ENCODE data around the gene F13B.

Gene F13B, protein sequence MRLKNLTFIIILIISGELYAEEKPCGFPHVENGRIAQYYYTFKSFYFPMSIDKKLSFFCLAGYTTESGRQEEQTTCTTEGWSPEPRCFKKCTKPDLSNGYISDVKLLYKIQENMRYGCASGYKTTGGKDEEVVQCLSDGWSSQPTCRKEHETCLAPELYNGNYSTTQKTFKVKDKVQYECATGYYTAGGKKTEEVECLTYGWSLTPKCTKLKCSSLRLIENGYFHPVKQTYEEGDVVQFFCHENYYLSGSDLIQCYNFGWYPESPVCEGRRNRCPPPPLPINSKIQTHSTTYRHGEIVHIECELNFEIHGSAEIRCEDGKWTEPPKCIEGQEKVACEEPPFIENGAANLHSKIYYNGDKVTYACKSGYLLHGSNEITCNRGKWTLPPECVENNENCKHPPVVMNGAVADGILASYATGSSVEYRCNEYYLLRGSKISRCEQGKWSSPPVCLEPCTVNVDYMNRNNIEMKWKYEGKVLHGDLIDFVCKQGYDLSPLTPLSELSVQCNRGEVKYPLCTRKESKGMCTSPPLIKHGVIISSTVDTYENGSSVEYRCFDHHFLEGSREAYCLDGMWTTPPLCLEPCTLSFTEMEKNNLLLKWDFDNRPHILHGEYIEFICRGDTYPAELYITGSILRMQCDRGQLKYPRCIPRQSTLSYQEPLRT

GRCh38 chr1:197066719-197067456 is at the start of gene F13B:
F13B (minus strand) TSS chr1:197067260; CDS start chr1:197067223, 37 bp downstream.
- H3K9ac ChIP-seq (ENCODE audit: low read length) = no peak within 1 kb of the TSS
- H3K9me3 ChIP-seq (replicated peaks; ENCODE audit: insufficient read depth, low read length) = no peaks in the 10 kb centered on the region
- H3K36me3 ChIP-seq (replicated peaks; ENCODE audit: insufficient read depth, low read length) = no peaks in the 10 kb centered on the region
- no peak within 1 kb of the TSS for H3K4me3 ChIP-seq (ENCODE audit: low read length)
- H4K20me1 ChIP-seq (ENCODE audit: insufficient read depth, low read length) = no peaks in the 10 kb centered on the region
- DNase-seq = no peak
- no peaks in the 10 kb centered on the region for H3K4me1 ChIP-seq (ENCODE audit: low read length)
- H3K27me3 ChIP-seq (replicated peaks; ENCODE audit: insufficient read depth, low read length) = no peaks in the 10 kb centered on the region
- H3K79me2 ChIP-seq (ENCODE audit: low read length) = no peaks in the 10 kb centered on the region
- no peak within 1 kb of the TSS for H3K27ac ChIP-seq (ENCODE audit: low read length)
- TF ChIP-seq CTCF (IDR thresholded peaks at IDR 0.05; ENCODE audit: low read length) (0 out of 2 replicates have a peak, but pooled peaks have one; percentile 3), EZH2 (optimal IDR thresholded peaks at IDR 0.05; ENCODE audit: low read depth, low read length) (no peak)
- H3K9me2 ChIP-seq (replicated peaks; ENCODE audit: insufficient read depth, low read length) = no peaks in the 10 kb centered on the region
- H2AFZ ChIP-seq (ENCODE audit: low read length) = no peak within 1 kb of the TSS
- no peaks in the 10 kb centered on the region for H3F3A ChIP-seq (ENCODE audit: insufficient read depth, low read length)
- no peak within 1 kb of the TSS for H3K4me2 ChIP-seq (ENCODE audit: low read depth, low read length)

- Histone ChIP-seq H3K9me3 (replicated peaks; ENCODE audit: insufficient read depth, low read length) (no peaks in the 10 kb centered on the region), H3K9ac (ENCODE audit: low read length) (no peak overlapping the region), H3K36me3 (replicated peaks; ENCODE audit: insufficient read depth, low read length) (peaks cover 16% of the 10 kb centered on the region; the same call in 1 of the 2 replicates), H4K20me1 (ENCODE audit: insufficient read depth, low read length) (no peaks in the 10 kb centered on the region), H3K9me2 (replicated peaks; ENCODE audit: insufficient read depth, low read length) (no peaks in the 10 kb centered on the region), H3K27me3 (replicated peaks; ENCODE audit: insufficient read depth, low read length) (no peaks in the 10 kb centered on the region), H3K4me3 (ENCODE audit: low read length) (no peak overlapping the region), H2AFZ (ENCODE audit: low read length) (no peak overlapping the region), H3K4me2 (ENCODE audit: low read depth, low read length) (no peak overlapping the region), H3K79me2 (ENCODE audit: low read length) (no peaks in the 10 kb centered on the region), H3K4me1 (ENCODE audit: low read length) (no peaks in the 10 kb centered on the region), H3K27ac (ENCODE audit: low read length) (no peak overlapping the region), H3F3A (ENCODE audit: insufficient read depth, low read length) (no peaks in the 10 kb centered on the region)
- no peak for DNase-seq
- TF ChIP-seq EZH2phosphoT487 (IDR thresholded peaks at IDR 0.05; ENCODE audit: low read length) (no peak), CTCF (IDR thresholded peaks at IDR 0.05; ENCODE audit: low read length) (no peak), EZH2 (optimal IDR thresholded peaks at IDR 0.05; ENCODE audit: low read depth, low read length) (no peak)
Measured at GRCh38 chr1:197116156-197116555, 49.1 kb upstream of the F13B start.

DNA sequence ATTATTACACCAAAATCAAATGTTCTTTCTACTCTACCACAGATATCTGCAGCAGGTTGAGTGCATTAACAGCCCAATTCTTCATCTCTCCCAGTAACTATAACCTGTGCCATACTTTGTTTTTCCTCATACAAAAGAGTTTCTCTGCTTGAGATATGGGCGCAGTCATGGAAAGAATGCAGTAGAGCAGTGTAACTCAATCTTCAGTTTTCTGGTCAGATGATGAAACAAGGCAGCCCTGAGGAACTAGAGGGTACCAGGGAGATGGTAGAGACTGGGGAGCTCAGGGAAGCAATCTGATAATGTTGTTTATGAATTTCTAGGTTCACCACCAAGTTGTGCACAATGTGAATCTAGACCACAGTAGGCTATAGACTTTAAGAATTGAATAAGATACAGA is 39.8 kb upstream of the F13B start:
- Histone ChIP-seq H3K4me1 (ENCODE audit: low read length) (no peaks in the 10 kb centered on the region), H3K27ac (ENCODE audit: low read length) (no peak overlapping the region), H3K4me2 (ENCODE audit: low read depth, low read length) (no peak overlapping the region), H3K27me3 (replicated peaks; ENCODE audit: insufficient read depth, low read length) (no peaks in the 10 kb centered on the region), H3K79me2 (ENCODE audit: low read length) (no peaks in the 10 kb centered on the region), H3K36me3 (replicated peaks; ENCODE audit: insufficient read depth, low read length) (peaks cover 12% of the 10 kb centered on the region), H3K4me3 (ENCODE audit: low read length) (no peak overlapping the region), H2AFZ (ENCODE audit: low read length) (no peak overlapping the region), H4K20me1 (ENCODE audit: insufficient read depth, low read length) (no peaks in the 10 kb centered on the region; the same call in 1 of the 2 replicates), H3K9ac (ENCODE audit: low read length) (no peak overlapping the region), H3K9me3 (replicated peaks; ENCODE audit: insufficient read depth, low read length) (no peaks in the 10 kb centered on the region), H3K9me2 (replicated peaks; ENCODE audit: insufficient read depth, low read length) (no peaks in the 10 kb centered on the region), H3F3A (ENCODE audit: insufficient read depth, low read length) (no peaks in the 10 kb centered on the region)
- TF ChIP-seq EZH2phosphoT487 (IDR thresholded peaks at IDR 0.05; ENCODE audit: low read length) = no peak
- TF ChIP-seq CTCF (IDR thresholded peaks at IDR 0.05; ENCODE audit: low read length) = no peak
- TF ChIP-seq EZH2 (optimal IDR thresholded peaks at IDR 0.05; ENCODE audit: low read depth, low read length) = no peak
- no peak for DNase-seq
